PFSK-1 (cell line): ENCODE measurements around the gene FAM222A.

Experiments
- FOXP2 ChIP-seq: optimal IDR thresholded peaks from 2 replicates; pipeline ENCODE3; 2011; ENCODE audit warnings: borderline replicate concordance, control low read depth, inconsistent platforms; ENCODE audit not compliant: insufficient read depth; ENCODE audit errors: extremely low read length, extremely low read depth
- POLR2AphosphoS5 ChIP-seq: IDR thresholded peaks from 2 replicates; pipeline ENCODE4 v1.6.1; 2012; ENCODE audit warnings: low read depth, mild to moderate bottlenecking, control low read depth, low read length, moderate library complexity
- SIN3A ChIP-seq: IDR thresholded peaks from 2 replicates; pipeline ENCODE4 v1.6.1; 2012; ENCODE audit warnings: mild to moderate bottlenecking, low read length, moderate library complexity, borderline replicate concordance; ENCODE audit not compliant: insufficient read depth
- TAF1 ChIP-seq: IDR thresholded peaks from 2 replicates; pipeline ENCODE4 v1.6.1; 2012; ENCODE audit warnings: low read length, control low read depth, borderline replicate concordance; ENCODE audit not compliant: insufficient read depth
- TF ChIP-seq, protein P1 (sequence below), 2 experiments: IDR thresholded peaks; 2 replicates each; pipeline versions ENCODE4 v1.6.1 to v1.8.0; 2011 to 2012; ENCODE audit warnings: low read depth in 2 of 2, low read length in 2 of 2, control low read depth in 1 of 2, inconsistent platforms in 1 of 2, mild to moderate bottlenecking in 1 of 2, moderate library complexity in 1 of 2; ENCODE audit not compliant: insufficient read depth in 1 of 2

Gene FAM222A

DNA sequence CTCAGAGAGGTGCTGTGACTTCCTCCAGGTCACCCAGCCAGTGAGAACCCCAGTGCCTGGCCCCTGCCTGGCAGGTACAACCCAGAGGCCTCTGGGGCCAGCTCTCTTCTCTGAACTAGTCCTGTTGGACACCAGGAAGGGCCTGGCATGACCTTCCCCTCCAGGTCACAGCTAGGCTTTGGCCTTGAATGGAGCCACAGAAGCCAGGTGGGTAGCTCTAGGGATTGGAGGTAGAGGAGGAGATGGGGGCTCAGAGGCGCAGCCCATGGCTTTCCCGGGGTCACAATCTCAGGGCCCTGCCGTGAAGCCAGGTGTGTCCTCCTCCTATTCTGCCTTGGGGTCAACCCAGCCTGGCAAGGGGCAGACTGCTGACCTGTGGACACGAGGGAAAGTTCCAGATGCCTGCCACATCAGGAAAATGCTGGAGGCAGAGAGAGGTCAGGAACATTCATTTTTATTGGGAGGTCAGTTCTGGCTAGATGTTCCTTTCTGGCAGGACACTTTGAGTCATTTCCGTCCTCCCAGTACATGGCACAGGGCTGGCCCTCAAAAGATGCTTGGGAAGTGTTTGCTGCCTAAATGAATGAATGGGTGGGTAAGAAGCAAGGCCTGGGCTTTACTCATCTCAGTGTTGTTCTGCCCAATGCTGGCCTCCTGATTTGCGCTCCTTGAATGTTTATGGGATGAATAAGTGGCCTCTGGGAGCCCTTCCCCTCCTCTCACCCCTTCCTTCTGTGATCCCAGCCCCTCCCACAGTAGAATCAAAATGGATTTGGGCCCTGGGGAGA, 25.4 kb downstream of the FAM222A start:
- TF ChIP-seq SIN3A: no peak
- TF ChIP-seq TAF1: no peak
- TF ChIP-seq, protein P1, sequence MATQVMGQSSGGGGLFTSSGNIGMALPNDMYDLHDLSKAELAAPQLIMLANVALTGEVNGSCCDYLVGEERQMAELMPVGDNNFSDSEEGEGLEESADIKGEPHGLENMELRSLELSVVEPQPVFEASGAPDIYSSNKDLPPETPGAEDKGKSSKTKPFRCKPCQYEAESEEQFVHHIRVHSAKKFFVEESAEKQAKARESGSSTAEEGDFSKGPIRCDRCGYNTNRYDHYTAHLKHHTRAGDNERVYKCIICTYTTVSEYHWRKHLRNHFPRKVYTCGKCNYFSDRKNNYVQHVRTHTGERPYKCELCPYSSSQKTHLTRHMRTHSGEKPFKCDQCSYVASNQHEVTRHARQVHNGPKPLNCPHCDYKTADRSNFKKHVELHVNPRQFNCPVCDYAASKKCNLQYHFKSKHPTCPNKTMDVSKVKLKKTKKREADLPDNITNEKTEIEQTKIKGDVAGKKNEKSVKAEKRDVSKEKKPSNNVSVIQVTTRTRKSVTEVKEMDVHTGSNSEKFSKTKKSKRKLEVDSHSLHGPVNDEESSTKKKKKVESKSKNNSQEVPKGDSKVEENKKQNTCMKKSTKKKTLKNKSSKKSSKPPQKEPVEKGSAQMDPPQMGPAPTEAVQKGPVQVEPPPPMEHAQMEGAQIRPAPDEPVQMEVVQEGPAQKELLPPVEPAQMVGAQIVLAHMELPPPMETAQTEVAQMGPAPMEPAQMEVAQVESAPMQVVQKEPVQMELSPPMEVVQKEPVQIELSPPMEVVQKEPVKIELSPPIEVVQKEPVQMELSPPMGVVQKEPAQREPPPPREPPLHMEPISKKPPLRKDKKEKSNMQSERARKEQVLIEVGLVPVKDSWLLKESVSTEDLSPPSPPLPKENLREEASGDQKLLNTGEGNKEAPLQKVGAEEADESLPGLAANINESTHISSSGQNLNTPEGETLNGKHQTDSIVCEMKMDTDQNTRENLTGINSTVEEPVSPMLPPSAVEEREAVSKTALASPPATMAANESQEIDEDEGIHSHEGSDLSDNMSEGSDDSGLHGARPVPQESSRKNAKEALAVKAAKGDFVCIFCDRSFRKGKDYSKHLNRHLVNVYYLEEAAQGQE (IDR thresholded peaks at IDR 0.05; ENCODE audit: insufficient read depth in 1 of 2, low read depth in 2 of 2, low read length in 2 of 2): no peak
- no peak for TF ChIP-seq POLR2AphosphoS5
- TF ChIP-seq FOXP2: no peak

DNA sequence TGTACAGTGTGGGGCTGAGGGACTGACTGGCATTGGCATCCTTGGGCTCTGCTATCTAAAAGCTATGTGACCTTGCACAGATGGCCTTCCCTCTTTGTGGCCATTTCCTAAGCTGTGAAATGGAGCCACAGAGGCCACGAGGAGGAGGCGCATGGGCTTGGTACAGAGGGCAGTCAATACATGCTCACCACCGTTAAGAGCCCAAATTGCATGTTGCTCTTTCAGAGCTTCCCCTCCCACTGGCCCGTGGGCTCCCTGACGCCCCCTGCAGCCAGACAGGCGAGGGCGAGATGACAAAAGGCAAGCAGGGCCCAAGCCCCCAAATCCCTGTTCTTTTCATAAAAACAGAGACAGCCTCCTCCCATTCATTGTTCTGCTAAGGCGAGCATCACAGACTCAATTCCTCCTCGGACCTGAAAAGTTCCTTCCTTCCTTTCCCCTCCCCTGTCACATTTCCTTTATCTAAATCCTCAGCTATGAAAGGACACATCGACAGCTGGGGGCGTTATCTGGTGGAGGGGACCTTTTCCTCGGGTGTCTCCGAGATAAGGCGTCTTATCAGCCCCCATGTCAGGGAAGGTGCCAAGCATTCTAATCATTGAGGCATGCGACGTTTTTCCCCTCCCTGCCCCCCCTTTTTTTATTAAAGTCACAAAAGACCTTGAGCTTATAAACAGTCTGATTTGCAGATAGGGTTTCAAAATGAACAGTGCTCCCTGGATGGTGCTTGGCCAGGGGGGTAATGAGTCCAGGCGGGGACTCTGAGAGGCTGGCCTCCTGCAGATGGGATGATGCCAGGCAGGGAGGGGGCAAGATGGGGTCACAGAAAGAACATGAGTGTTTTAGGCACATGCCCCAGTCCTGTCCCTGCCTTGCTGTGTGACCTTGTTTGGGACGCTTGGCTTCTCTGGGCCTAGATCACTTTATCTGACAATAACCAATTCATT, 26.4 kb downstream of the FAM222A start:
- TF ChIP-seq, protein P1 (IDR thresholded peaks at IDR 0.05; ENCODE audit: insufficient read depth in 1 of 2, low read depth in 2 of 2, low read length in 2 of 2): no peak
- TF ChIP-seq SIN3A (no peak), FOXP2 (no peak), TAF1 (no peak), POLR2AphosphoS5 (no peak)

DNA sequence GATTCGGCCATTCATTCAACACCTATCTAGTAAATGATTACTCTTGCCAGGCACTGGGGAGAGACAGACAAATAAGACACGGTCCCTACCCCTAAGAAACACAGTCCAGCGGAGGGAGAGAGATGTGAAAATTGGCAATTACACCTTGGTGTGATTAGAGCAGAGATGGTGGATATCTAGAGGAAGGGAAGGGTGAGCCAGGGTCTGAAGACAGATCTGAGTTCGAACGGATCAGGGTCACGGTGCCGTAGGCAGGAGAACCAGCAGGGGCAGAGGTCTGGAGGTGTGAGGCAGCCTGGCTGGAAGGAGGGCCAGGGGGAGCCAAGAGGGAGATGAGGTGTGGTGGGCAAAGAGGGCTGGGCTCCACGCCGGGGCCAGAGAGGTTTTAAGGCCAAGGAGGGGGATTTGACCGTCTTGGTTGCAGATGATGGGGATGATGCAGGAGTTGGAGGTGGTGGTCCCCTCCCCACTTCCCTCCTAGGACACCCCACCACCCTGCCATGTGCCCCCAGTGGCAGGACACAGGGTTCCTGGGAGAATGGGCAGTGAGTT, 27.1 kb downstream of the FAM222A start:
- no peak for TF ChIP-seq POLR2AphosphoS5
- TF ChIP-seq FOXP2: no peak
- no peak for TF ChIP-seq TAF1
- no peak for TF ChIP-seq SIN3A
- TF ChIP-seq, protein P1 (IDR thresholded peaks at IDR 0.05; ENCODE audit: insufficient read depth in 1 of 2, low read depth in 2 of 2, low read length in 2 of 2): no peak

DNA sequence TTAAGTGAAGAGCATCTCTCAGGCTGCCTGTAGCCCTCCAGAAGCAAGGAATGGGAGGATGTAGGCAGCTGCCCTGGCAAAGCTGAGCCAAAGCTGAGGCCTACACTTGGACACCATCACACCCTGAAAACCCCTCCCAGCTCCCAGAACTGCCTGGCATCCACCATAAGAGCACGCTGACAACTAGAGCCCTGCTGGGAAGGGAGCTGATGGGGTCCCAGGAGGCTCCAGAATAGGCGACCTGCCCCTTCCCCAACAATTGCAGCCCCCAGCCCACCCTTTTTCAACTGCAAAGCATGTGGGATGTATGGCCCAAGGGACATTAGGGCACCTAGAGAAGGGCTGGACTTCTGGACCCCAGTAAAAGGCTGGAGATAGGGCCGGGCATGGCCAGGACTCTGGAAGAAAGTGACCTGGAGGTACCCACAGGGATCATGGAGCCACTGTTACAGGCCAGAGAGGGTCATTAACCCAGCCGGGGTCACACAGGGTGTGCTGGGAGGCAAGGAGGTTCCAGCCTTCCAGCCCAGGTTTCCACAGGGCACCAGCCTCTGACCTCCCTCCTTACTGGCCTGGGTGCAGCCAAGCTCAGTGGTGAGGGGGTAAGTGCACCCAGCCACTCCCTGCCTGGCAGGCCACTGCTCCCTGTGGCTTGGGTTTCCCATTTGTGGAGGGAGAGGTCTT, 27.8 kb downstream of the FAM222A start:
- TF ChIP-seq POLR2AphosphoS5 (no peak), FOXP2 (no peak), TAF1 (no peak), SIN3A (no peak)
- TF ChIP-seq, protein P1 (IDR thresholded peaks at IDR 0.05; ENCODE audit: insufficient read depth in 1 of 2, low read depth in 2 of 2, low read length in 2 of 2): no peak
